Measurements from ENCODE around the gene SUN5.

SUN5 gene

GRCh38 chr20:33007376-33008335 is 3.4 kb upstream of the SUN5 start, which contains the start of gene BPIFB2:
Gene BPIFB2, plus strand, starts transcription at chr20:33007704. Its CDS starts 871 bp downstream, at chr20:33008575.
- DNase-seq (ENCODE audit: low spot score), result no peak
- no peak within 1 kb of the TSS for H3K27ac ChIP-seq
- TF ChIP-seq CTCF (IDR thresholded peaks at IDR 0.05), result no peak
- no peak within 1 kb of the TSS for H3K4me3 ChIP-seq

GRCh38 chr20:33006776-33007375 is 2.6 kb upstream of the SUN5 start:
- DNase-seq (ENCODE audit: low spot score), result no peak
- no peak for TF ChIP-seq CTCF (IDR thresholded peaks at IDR 0.05)
- Histone ChIP-seq H3K27ac (no peak overlapping the region), H3K4me3 (no peak overlapping the region)

GRCh38 chr20:33005908-33006775 is 1.9 kb upstream of the SUN5 start:
- H3K4me3 ChIP-seq, result no peak overlapping the region
- no peak overlapping the region for H3K27ac ChIP-seq
- TF ChIP-seq CTCF (IDR thresholded peaks at IDR 0.05), result no peak
- DNase-seq (ENCODE audit: low spot score), result no peak

- DNase-seq (ENCODE audit: low spot score), result no peak
- Histone ChIP-seq H3K27ac (no peak overlapping the region), H3K4me3 (no peak overlapping the region)
- TF ChIP-seq CTCF (IDR thresholded peaks at IDR 0.05), result no peak
Measured at GRCh38 chr20:33005132-33005566, 916 bp upstream of the SUN5 start.

GRCh38 chr20:33002087-33002808 is 2.0 kb downstream of the SUN5 start:
- no peak for DNase-seq (ENCODE audit: low spot score)
- H3K27ac ChIP-seq, result no peak overlapping the region
- no peak for TF ChIP-seq CTCF (IDR thresholded peaks at IDR 0.05)
- no peak overlapping the region for H3K4me3 ChIP-seq

GRCh38 chr20:33000802-33001466 is 3.3 kb downstream of the SUN5 start:
- H3K4me3 ChIP-seq, result no peak overlapping the region
- DNase-seq (ENCODE audit: low spot score), result no peak
- H3K27ac ChIP-seq, result no peak overlapping the region
- no peak for TF ChIP-seq CTCF (IDR thresholded peaks at IDR 0.05)

Data from coronary artery (tissue), 2 donors.